SU-DHL-6 (cell line): ENCODE measurements around the gene CAMKK2.

Source experiments
- H2AFZ ChIP-seq: fragments of 200-600 bp; sonication (generic); 2 replicates; pipeline ENCODE4 v1.6.1; 2014; ENCODE audit warnings: low read depth, mild to moderate bottlenecking, moderate library complexity, mixed read lengths, antibody characterized with exemption, low read length; ENCODE audit not compliant: severe bottlenecking
- H3F3A ChIP-seq: fragments of 200-600 bp; shearing (Covaris generic); 2 replicates; pipeline ENCODE4 v1.6.0; 2016; ENCODE audit warnings: antibody characterized with exemption, mild to moderate bottlenecking; ENCODE audit not compliant: insufficient read depth
- H3K27ac ChIP-seq: fragments of 200-600 bp; sonication (generic); 2 replicates; pipeline ENCODE4 v1.5.1; 2016; ENCODE audit warnings: low read depth, mild to moderate bottlenecking, low read length, moderate library complexity, mixed read lengths
- H3K27me3 ChIP-seq: fragments of 200-600 bp; sonication (generic), shearing (Covaris generic); 2 replicates; pipeline ENCODE4 v1.6.0; 2014; ENCODE audit warnings: mild to moderate bottlenecking, low read length
- H3K36me3 ChIP-seq: fragments of 200-600 bp; sonication (generic); 2 replicates; pipeline ENCODE4 v1.6.1; 2014; ENCODE audit warnings: mild to moderate bottlenecking, low read length, mixed read lengths
- H3K4me2 ChIP-seq: fragments of 300-600, 200-600 bp; shearing (Covaris generic), sonication (generic); 2 replicates; pipeline ENCODE4 v1.6.0; 2014; ENCODE audit warnings: low read length, low read depth, mild to moderate bottlenecking; ENCODE audit not compliant: poor library complexity, severe bottlenecking
- H3K4me3 ChIP-seq: fragments of 200-600 bp; sonication (generic); 2 replicates; pipeline ENCODE4 v1.5.1; 2014; ENCODE audit warnings: antibody characterized with exemption, low read length, mild to moderate bottlenecking, mixed read lengths; ENCODE audit not compliant: insufficient read depth, poor library complexity, severe bottlenecking
- H3K79me2 ChIP-seq: fragments of 200-600 bp; sonication (generic); 2 replicates; pipeline ENCODE4 v1.6.1; 2014; ENCODE audit warnings: mild to moderate bottlenecking, low read length, moderate library complexity; ENCODE audit not compliant: insufficient read depth
- H3K9ac ChIP-seq: fragments of 200-600 bp; sonication (generic); 2 replicates; pipeline ENCODE4 v1.7.0; 2014; ENCODE audit warnings: mild to moderate bottlenecking, low read length
- H3K9me2 ChIP-seq: fragments of 200-600 bp; sonication (generic); replicated peaks from 2 replicates; pipeline ENCODE4 v1.6.1; 2014; ENCODE audit warnings: low read length; ENCODE audit not compliant: insufficient read depth
- H3K9me3 ChIP-seq: fragments of 200-600 bp; sonication (generic); 2 replicates; pipeline ENCODE4 v1.6.1; 2014; ENCODE audit warnings: low read length, mixed read lengths; ENCODE audit not compliant: insufficient read depth
- H4K20me1 ChIP-seq: fragments of 200-600 bp; sonication (generic); 2 replicates; pipeline ENCODE4 v1.6.1; 2014; ENCODE audit warnings: low read depth, mild to moderate bottlenecking, antibody characterized with exemption, low read length, moderate library complexity, mixed read lengths
- CTCF ChIP-seq: fragments of 200-600 bp; sonication (generic); IDR thresholded peaks from one replicate; pipeline ENCODE4 v1.5.1; 2017; ENCODE audit warnings: antibody characterized with exemption, mild to moderate bottlenecking, low read length, moderate library complexity; ENCODE audit not compliant: insufficient read depth, poor library complexity, severe bottlenecking
- EZH2phosphoT487 ChIP-seq: fragments of 200-600 bp; sonication (generic), shearing (Covaris generic); conservative IDR thresholded peaks from 2 replicates; pipeline ENCODE4 v1.6.1; 2018; ENCODE audit warnings: mild to moderate bottlenecking, antibody characterized with exemption, low read length, moderate library complexity, mixed read lengths

The CAMKK2 gene

DNA sequence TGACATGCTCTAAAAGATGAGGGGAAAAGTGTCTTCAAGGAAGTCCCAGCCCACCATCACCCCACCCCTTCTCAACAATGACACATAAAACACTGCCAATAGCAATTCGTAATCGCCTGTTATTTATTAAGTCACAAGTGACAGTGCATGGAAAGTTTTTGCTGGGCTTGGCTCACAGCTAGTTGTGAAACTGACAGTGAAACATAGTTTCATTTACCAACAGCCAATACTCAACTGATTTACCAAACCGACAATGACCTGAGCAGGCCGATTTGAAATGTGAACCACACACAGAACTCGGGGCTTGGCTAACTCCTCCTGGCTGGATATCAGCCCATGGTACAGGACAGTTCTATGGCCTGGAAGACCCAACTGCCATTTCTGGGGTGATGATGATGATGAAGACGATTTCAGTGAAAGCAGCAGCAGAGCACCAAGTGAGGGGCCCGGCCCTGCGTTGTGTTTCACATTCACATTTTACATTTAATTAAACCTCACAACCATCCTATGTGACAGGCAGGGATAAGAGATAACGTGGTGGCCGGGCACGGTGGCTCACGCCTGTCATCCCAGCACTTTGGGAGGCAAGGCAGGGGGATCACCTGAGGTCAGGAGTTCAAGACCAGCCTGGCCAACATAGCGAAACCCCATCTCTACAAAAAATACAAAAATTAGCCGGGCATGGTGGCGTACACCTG, 42.7 kb downstream of the CAMKK2 start:
- Histone ChIP-seq H3K27ac (no peak overlapping the region), H4K20me1 (no peaks in the 10 kb centered on the region), H3K9me2 (no peaks in the 10 kb centered on the region), H3K36me3 (peaks cover 4% of the 10 kb centered on the region; the same call in 1 of the 2 replicates), H2AFZ (no peak overlapping the region), H3K4me3 (no peak overlapping the region), H3F3A (peaks cover 17% of the 10 kb centered on the region; the same call in 1 of the 2 replicates), H3K27me3 (no peaks in the 10 kb centered on the region), H3K9ac (no peak overlapping the region), H3K79me2 (no peaks in the 10 kb centered on the region), H3K9me3 (no peaks in the 10 kb centered on the region), H3K4me2 (no peak overlapping the region)
- TF ChIP-seq CTCF (no peak), EZH2phosphoT487 (no peak)

- Histone ChIP-seq H3K4me2 (no peak overlapping the region), H3K9ac (no peak overlapping the region), H3K4me3 (no peak overlapping the region), H3F3A (peaks cover 17% of the 10 kb centered on the region; the same call in 1 of the 2 replicates), H4K20me1 (no peaks in the 10 kb centered on the region), H3K27ac (no peak overlapping the region), H3K36me3 (peaks cover 4% of the 10 kb centered on the region; the same call in 1 of the 2 replicates), H3K27me3 (no peaks in the 10 kb centered on the region), H3K9me2 (no peaks in the 10 kb centered on the region), H3K79me2 (no peaks in the 10 kb centered on the region), H3K9me3 (no peaks in the 10 kb centered on the region), H2AFZ (no peak overlapping the region)
- TF ChIP-seq EZH2phosphoT487 (no peak), CTCF (no peak)
These were observed 43.7 kb downstream of the CAMKK2 start for GRCh38 chr12:121252712-121253345.

DNA sequence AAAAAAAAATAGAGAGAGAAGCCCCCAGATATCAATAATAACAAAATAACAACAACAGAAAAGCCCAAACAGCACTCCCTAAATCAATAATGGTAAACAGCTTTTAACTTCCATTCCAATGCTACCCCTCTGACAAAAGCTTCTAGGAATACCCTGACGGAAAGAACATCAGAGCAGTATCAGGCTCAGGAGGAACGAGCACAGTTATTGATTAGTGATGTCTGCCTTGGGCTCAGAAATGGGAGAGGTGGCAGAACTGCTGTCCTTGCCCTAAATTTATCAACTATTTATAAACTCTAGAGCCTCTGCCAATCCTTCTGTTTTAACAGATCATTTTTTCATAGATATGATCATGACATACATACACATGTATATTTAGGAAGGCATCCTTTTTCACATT, 44.7 kb downstream of the CAMKK2 start:
- no peak for TF ChIP-seq CTCF
- no peak overlapping the region for H3K27ac ChIP-seq
- no peak overlapping the region for H2AFZ ChIP-seq
- H3K4me3 ChIP-seq, result no peak overlapping the region
- H3K79me2 ChIP-seq, result no peaks in the 10 kb centered on the region
- no peaks in the 10 kb centered on the region for H3K9me3 ChIP-seq
- peaks cover 4% of the 10 kb centered on the region; the same call in 1 of the 2 replicates for H3K36me3 ChIP-seq
- H4K20me1 ChIP-seq, result no peaks in the 10 kb centered on the region
- no peak overlapping the region for H3K9ac ChIP-seq
- H3K4me2 ChIP-seq, result no peak overlapping the region
- no peaks in the 10 kb centered on the region for H3K9me2 ChIP-seq
- no peaks in the 10 kb centered on the region for H3K27me3 ChIP-seq
- H3F3A ChIP-seq, result peaks cover 17% of the 10 kb centered on the region; the same call in 1 of the 2 replicates
